ENCODE data around the gene DGLUCY.
"Not testable (repeated sequence)": the region's sequence is repeated elsewhere in the genome, so short reads cannot be mapped to it uniquely, and the experiment has no call there.

The DGLUCY gene

GRCh38 chr14:91264151-91265150 is 150.6 kb downstream of the DGLUCY start:
- DNase-seq = no peak

DNA sequence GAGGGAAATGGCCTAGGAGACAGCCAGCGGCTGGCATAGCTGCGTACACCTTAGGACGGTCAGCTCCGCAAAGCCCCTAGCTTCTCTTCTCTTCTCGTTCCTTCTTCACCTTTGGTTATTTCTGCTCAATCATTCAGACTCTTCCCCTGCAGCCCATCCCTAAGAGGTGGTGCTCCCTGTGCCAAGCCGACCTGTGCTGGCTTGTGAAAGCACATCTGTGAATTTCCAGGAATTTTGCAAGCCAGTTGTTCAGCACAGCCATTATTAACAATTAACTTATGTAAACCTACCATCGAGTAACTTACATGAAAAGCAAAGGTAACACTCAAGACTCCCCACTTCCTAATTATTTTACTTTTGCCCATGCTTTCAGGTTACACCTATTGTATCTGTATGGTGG is 151.5 kb downstream of the DGLUCY start:
- no peak for DNase-seq

DNA sequence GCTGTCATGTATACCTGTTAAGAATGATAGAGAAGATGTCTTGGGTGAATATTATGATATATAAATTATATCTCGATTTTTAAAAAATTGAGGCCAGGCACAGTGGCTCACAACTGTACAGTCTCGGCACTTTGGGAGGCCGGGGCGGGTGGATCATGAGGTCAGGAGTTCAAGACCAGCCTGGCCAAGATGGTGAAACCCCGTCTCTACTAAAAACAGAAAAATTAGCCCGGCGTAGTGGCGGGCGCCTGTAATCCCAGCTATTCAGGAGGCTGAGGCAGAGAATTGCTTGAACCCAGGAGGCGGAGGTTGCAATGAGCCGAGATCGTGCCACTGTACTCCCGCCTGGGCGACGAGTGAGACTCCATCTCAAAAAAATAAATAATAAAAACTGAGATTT is 152.4 kb downstream of the DGLUCY start:
- DNase-seq = not testable (repeated sequence)

GRCh38 chr14:91267965-91268437 is 154.1 kb downstream of the DGLUCY start:
- DNase-seq = no peak

- DNase-seq = no peak
These were observed 155.5 kb downstream of the DGLUCY start for GRCh38 chr14:91269076-91269991.

DNA sequence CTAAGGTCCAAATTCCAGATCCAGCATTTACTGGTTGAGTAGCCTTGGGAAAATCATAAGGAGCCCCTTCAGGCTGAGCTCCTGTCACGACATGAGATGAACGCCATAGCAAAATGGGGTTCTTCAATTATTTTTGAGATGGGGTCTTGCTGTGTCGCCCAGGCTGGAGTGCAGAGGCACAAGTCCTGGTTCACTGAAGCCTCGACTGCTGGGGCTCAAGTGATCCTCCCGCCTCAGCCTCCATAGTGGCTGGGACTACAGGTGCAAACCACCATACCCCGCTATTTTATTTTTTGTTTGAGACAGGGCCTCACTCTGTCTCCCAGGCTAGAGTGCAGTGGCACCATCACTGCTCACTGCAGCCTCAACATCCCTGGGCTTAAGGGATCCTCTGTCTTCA is 156.3 kb downstream of the DGLUCY start:
- DNase-seq = no peak

DNA sequence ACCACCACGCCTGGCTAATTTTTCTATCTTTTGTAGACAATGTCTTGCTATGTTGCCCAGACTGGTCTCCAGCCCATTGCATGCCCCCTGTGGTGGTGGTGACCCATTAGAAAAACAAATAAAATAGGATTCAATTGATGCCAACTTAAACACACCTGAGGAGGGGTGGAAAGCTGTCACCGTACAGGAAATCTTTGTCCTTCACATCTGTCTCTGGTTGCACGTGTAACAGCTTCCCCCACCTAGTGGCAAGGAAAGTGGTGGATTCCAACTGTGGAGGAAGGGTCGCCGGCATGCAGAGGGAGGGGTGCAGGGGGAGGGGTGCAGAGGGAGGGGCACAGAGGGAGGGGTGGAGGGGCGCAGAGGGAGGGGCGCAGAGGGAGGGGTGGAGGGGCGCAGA is 156.7 kb downstream of the DGLUCY start:
- no peak for DNase-seq

DNA sequence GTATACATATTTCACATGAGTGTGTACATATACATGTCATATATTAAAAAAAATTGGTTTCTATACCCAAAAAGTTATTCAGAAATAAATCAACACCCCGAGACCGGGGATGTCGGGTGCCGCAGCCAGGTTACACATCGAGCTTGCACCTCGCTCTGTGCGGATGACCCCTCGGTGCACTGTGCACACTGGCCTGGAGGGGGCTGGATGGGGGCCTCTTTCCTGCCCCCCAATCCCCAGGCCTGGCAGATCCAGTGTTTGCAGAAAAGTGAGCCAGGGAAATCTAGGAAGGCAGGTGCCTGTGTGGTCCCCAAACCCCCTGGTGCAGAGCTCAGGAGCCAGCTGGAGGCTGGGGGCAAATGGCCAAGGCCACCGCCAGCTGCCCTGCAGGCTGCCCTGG is 157.8 kb downstream of the DGLUCY start:
- no peak for DNase-seq

DNA sequence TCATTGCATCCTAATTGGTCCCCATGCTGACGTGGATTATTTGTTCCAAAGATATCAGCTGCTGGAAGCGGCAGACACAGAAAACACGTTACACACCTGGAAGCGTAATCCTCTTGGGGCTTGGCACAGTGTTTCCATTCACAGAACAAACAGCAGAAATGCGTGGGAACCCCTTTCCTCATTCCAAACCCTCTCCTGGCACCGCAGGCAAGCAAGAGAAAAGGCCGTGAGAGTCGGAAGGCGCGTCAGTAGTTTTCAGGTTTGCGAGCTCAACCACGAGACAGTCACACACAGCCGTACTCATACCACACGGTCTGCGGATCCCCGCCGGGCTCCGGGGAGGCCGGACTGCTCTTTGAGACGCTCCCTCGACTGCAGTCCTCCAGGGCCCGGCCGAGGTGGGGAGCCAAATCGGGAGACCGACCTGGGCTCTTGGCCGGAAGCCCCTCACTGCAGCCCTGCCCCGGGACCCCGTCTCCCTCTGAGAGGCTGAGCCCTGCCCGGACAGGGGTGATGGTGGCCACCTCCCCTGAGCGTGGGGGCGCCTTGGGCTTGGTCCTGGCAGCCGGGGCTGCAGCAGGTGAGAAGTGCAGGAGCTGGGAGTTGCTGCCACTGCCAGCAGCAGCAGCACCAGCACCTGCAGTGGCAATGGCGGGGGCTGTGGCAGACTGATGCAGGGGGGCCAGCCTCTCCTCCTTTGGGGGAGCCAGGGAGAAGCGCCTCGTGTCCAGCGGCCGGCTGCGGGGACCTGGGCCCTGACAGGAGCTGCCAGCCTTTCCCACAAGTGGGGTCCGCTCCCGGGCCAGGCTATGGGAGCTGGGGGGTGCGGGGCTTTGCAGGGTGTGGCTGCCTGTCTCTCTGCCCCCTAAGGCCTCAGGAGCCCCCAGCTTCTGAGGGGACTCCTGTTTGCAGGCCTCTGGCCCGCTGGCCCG is 158.7 kb downstream of the DGLUCY start:
- DNase-seq = no peak

- DNase-seq = no peak
These were observed 159.5 kb downstream of the DGLUCY start for GRCh38 chr14:91273273-91273884.

DNA sequence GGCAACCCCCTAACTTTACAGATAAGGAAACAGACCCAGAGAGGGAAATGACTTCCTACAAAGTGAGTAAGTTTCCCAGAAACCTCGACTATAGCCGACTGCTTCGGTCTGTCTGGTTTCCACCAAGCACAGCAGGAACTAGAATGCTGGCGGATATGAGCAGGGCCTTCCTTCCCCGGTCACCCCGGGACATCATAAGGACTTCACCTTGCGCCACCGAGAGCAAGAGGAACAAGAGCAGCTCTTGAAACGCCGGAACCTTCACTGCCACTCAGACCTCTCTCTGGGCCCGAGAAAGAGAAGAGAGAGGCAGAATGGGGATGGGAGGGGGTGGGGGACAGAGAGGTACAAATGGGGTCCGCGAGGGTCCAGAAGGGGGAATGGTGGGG is 160.0 kb downstream of the DGLUCY start:
- DNase-seq = no peak

GRCh38 chr14:91274796-91275195 is 160.9 kb downstream of the DGLUCY start:
- no peak for DNase-seq

Measured in activated CD4-positive, CD25-positive, alpha-beta regulatory T cell (primary cell).